Liver (tissue), 3 donors: ENCODE data around the gene CFAP77.

Experiments used
- EGR1 ChIP-seq, 2 donors: IDR thresholded peaks; 2 replicates each; pipeline ENCODE4 v1.6.1; 2016 to 2018; ENCODE audit warnings: antibody characterized with exemption in 2 of 2, low read depth in 2 of 2
- FOXA1 ChIP-seq: IDR thresholded peaks from 2 replicates; pipeline ENCODE4 v1.6.1; 2016; ENCODE audit warnings: antibody characterized with exemption
- FOXA2 ChIP-seq: IDR thresholded peaks from 2 replicates; pipeline ENCODE4 v1.6.1; 2016; ENCODE audit warnings: antibody characterized with exemption
- GABPA ChIP-seq, 2 donors: IDR thresholded peaks in 1 of 2; conservative IDR thresholded peaks in 1 of 2; 2 replicates each; pipeline ENCODE4 v1.6.1; 2016; ENCODE audit warnings: antibody characterized with exemption in 2 of 2, mild to moderate bottlenecking in 1 of 2, moderate library complexity in 1 of 2
- JUND ChIP-seq, 2 donors: IDR thresholded peaks; 2 replicates each; pipeline ENCODE4 v1.6.1; 2016; ENCODE audit warnings: antibody characterized with exemption in 2 of 2
- RAD21 ChIP-seq, 2 donors: IDR thresholded peaks; 2 replicates each; pipeline ENCODE4 v1.6.1; 2016; ENCODE audit warnings: antibody characterized with exemption in 2 of 2, mild to moderate bottlenecking in 2 of 2
- RXRA ChIP-seq, 2 donors: IDR thresholded peaks; 2 replicates each; pipeline ENCODE4 v1.6.1; 2017 to 2018; ENCODE audit warnings: antibody characterized with exemption in 2 of 2, mild to moderate bottlenecking in 1 of 2
- SP1 ChIP-seq: IDR thresholded peaks from 2 replicates; pipeline ENCODE4 v1.6.1; 2018; ENCODE audit warnings: antibody characterized with exemption, mild to moderate bottlenecking
- YY1 ChIP-seq: IDR thresholded peaks from 2 replicates; pipeline ENCODE4 v1.6.1; 2016; ENCODE audit warnings: antibody characterized with exemption, mild to moderate bottlenecking
- TF ChIP-seq, protein P1 (sequence below): fragments of 150-350 bp; IDR thresholded peaks from 2 replicates; pipeline ENCODE4 v1.5.1; 2017; ENCODE audit warnings: improper control_type of control experiment, low read depth, low read length; ENCODE audit not compliant: missing input control
- TF ChIP-seq, protein P2 (sequence below): IDR thresholded peaks from 2 replicates; pipeline ENCODE4 v1.6.1; 2016; ENCODE audit warnings: antibody characterized with exemption, mild to moderate bottlenecking
- TF ChIP-seq, protein P3 (sequence below): IDR thresholded peaks from 2 replicates; pipeline ENCODE4 v1.6.1; 2016; ENCODE audit warnings: antibody characterized with exemption
- TF ChIP-seq, protein P4 (sequence below): IDR thresholded peaks from 2 replicates; pipeline ENCODE4 v1.6.1; 2016; ENCODE audit warnings: antibody characterized with exemption
- TF ChIP-seq, protein P5 (sequence below): IDR thresholded peaks from 2 replicates; pipeline ENCODE4 v1.6.1; 2016; ENCODE audit warnings: antibody characterized with exemption
- donor health status: healthy.
- donor health status: healthy.

DNA sequence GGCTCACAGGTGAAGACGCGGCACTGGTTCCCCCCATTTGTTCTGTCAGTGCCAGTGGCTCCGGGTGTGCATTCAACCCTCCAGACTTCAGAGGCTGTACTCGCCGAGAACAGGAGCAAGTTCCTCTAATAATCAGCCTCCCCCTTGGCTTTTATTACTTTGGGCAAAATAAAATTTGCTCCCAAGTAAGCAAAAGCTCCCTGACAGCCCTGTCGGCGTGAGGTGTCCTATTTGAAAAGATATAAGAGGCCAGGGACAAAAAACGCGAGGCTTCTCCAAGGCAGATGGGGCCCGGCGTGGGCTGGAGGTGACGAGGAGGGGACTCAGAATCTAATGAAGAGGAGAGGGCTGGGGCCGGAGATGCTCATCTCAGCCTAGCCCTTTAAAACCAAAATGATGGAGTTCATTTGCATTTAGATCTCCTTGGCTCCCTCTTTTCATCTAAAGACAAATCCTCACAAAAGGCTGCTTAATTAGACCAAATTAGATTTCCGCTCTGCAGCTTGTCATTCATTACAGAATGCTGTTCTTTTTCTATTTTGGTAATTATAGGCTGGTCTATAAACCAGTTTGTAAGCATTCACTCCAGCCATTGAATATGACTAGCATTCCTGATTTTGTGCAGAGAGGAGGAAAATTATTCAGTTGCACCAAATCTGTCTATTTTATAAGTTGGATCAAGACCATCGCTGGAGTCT is 68.5 kb downstream of the CFAP77 start:
- TF ChIP-seq, protein P1, sequence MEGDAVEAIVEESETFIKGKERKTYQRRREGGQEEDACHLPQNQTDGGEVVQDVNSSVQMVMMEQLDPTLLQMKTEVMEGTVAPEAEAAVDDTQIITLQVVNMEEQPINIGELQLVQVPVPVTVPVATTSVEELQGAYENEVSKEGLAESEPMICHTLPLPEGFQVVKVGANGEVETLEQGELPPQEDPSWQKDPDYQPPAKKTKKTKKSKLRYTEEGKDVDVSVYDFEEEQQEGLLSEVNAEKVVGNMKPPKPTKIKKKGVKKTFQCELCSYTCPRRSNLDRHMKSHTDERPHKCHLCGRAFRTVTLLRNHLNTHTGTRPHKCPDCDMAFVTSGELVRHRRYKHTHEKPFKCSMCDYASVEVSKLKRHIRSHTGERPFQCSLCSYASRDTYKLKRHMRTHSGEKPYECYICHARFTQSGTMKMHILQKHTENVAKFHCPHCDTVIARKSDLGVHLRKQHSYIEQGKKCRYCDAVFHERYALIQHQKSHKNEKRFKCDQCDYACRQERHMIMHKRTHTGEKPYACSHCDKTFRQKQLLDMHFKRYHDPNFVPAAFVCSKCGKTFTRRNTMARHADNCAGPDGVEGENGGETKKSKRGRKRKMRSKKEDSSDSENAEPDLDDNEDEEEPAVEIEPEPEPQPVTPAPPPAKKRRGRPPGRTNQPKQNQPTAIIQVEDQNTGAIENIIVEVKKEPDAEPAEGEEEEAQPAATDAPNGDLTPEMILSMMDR = no peak
- TF ChIP-seq RAD21 (IDR thresholded peaks at IDR 0.05) (no peak), RXRA (IDR thresholded peaks at IDR 0.05) (no peak), GABPA (IDR thresholded peaks at IDR 0.05 in 1 of 2, conservative IDR thresholded peaks at IDR 0.05 in 1 of 2) (no peak), EGR1 (IDR thresholded peaks at IDR 0.05; ENCODE audit: low read depth in 2 of 2) (no peak), JUND (IDR thresholded peaks at IDR 0.05) (no peak), YY1 (no peak), FOXA2 (no peak), SP1 (no peak), FOXA1 (no peak)
- TF ChIP-seq, protein P2, sequence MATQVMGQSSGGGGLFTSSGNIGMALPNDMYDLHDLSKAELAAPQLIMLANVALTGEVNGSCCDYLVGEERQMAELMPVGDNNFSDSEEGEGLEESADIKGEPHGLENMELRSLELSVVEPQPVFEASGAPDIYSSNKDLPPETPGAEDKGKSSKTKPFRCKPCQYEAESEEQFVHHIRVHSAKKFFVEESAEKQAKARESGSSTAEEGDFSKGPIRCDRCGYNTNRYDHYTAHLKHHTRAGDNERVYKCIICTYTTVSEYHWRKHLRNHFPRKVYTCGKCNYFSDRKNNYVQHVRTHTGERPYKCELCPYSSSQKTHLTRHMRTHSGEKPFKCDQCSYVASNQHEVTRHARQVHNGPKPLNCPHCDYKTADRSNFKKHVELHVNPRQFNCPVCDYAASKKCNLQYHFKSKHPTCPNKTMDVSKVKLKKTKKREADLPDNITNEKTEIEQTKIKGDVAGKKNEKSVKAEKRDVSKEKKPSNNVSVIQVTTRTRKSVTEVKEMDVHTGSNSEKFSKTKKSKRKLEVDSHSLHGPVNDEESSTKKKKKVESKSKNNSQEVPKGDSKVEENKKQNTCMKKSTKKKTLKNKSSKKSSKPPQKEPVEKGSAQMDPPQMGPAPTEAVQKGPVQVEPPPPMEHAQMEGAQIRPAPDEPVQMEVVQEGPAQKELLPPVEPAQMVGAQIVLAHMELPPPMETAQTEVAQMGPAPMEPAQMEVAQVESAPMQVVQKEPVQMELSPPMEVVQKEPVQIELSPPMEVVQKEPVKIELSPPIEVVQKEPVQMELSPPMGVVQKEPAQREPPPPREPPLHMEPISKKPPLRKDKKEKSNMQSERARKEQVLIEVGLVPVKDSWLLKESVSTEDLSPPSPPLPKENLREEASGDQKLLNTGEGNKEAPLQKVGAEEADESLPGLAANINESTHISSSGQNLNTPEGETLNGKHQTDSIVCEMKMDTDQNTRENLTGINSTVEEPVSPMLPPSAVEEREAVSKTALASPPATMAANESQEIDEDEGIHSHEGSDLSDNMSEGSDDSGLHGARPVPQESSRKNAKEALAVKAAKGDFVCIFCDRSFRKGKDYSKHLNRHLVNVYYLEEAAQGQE = no peak
- TF ChIP-seq, protein P3, sequence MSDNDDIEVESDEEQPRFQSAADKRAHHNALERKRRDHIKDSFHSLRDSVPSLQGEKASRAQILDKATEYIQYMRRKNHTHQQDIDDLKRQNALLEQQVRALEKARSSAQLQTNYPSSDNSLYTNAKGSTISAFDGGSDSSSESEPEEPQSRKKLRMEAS = no peak
- TF ChIP-seq, protein P4, sequence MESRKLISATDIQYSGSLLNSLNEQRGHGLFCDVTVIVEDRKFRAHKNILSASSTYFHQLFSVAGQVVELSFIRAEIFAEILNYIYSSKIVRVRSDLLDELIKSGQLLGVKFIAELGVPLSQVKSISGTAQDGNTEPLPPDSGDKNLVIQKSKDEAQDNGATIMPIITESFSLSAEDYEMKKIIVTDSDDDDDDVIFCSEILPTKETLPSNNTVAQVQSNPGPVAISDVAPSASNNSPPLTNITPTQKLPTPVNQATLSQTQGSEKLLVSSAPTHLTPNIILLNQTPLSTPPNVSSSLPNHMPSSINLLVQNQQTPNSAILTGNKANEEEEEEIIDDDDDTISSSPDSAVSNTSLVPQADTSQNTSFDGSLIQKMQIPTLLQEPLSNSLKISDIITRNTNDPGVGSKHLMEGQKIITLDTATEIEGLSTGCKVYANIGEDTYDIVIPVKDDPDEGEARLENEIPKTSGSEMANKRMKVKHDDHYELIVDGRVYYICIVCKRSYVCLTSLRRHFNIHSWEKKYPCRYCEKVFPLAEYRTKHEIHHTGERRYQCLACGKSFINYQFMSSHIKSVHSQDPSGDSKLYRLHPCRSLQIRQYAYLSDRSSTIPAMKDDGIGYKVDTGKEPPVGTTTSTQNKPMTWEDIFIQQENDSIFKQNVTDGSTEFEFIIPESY = no peak
- TF ChIP-seq, protein P5, sequence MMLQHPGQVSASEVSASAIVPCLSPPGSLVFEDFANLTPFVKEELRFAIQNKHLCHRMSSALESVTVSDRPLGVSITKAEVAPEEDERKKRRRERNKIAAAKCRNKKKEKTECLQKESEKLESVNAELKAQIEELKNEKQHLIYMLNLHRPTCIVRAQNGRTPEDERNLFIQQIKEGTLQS = no peak
